ENCODE results near the gene ZNF593OS. TPM values are rescaled to one million over a fixed set of nuclear protein-coding genes. Genes with fewer than 3 reads are reported as not detected.
A peak's percentile ranks its signal among the peaks of the same experiment; 100 is the strongest.

ZNF593OS gene
- total and polyA plus RNA-seq, 7 donors, result 0.16 to 4.2 (median 1.6) TPM

DNA sequence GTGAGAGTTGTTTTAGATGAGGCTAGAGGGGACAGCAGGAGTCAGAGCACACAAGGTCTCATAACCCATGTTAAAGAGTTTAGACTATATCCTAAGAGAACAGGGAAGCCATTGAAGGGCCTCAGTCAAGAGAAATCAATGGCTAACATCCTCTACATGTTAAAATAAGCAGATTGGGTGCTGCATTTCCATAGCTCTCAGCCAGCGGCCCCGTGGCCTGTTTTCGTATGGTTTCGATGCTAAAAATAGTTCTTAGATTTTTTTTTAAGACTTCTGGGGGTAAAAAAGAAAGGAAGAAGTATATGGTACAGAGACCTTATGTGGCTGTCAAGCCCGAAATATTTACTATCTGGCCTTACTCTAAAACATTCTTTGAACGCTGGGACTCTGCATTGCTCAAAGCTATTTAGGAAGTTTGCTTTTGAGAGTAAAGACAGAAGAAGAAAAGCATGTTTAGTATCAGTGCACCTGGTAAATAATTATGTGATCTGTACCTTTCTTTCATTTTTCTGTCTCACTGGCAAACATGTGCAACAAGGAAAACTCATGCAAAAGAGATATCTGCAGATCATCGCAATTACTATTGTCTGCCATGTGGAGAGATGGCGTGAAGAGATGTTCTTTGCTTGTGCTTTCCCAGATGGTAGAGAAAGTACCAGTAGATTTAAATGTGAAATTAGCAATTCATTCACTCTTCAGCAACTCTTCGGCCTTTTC, 51.6 kb downstream of the ZNF593OS start:
- H3K27ac ChIP-seq, result peak overlapping the region; percentile 76
- TF ChIP-seq, protein P1, sequence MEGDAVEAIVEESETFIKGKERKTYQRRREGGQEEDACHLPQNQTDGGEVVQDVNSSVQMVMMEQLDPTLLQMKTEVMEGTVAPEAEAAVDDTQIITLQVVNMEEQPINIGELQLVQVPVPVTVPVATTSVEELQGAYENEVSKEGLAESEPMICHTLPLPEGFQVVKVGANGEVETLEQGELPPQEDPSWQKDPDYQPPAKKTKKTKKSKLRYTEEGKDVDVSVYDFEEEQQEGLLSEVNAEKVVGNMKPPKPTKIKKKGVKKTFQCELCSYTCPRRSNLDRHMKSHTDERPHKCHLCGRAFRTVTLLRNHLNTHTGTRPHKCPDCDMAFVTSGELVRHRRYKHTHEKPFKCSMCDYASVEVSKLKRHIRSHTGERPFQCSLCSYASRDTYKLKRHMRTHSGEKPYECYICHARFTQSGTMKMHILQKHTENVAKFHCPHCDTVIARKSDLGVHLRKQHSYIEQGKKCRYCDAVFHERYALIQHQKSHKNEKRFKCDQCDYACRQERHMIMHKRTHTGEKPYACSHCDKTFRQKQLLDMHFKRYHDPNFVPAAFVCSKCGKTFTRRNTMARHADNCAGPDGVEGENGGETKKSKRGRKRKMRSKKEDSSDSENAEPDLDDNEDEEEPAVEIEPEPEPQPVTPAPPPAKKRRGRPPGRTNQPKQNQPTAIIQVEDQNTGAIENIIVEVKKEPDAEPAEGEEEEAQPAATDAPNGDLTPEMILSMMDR (IDR thresholded peaks at IDR 0.05), result no peak

More for the DNA sequence above, 51.6 kb downstream of the ZNF593OS start:
- ATAC-seq (no peak), DNase-seq (no peak)
- H3K9me3 ChIP-seq, result no peaks in the 10 kb centered on the region
- intact Hi-C loops (cut with DNase I), result loop anchor here in 1 of 2 donors (10.0 kb wide), 1 partner anchor 115 kb away; the partner anchor contains the start of gene CEP85
- H3K36me3 ChIP-seq (ENCODE audit: insufficient read depth in 1 of 2, low read depth in 1 of 2), result peaks cover 0 to 43% of the 10 kb centered on the region in 2 donors
- 68 to 74% (median 69%) methylated on average over 9 of the region's 9 CpGs for WGBS, 3 donors
- H3K27me3 ChIP-seq (ENCODE audit: insufficient read depth in 3 of 3, low read length in 2 of 3), result no peaks in the 10 kb centered on the region
- H3K4me1 ChIP-seq, result peaks cover 41% of the 10 kb centered on the region
- no peak overlapping the region for H3K4me3 ChIP-seq

Other genes starting within 250 kb of the ZNF593OS start
- gene PAFAH2, start 173.8 kb downstream of the ZNF593OS start, total RNA-seq, result 10 to 100 TPM in 3 of 4 donors, 1 to 10 TPM in 1; 5.5 to 15.8 (median 13.3) TPM
- 10 to 100 TPM in 1 of 3 donors, 1 to 10 TPM in 2; 5.1 to 30.1 (median 8.8) TPM for gene PAFAH2, start 173.8 kb downstream of the ZNF593OS start, polyA plus RNA-seq
- gene EXTL1, start 150.1 kb downstream of the ZNF593OS start, total RNA-seq, result 1 to 10 TPM in 3 of 4 donors, under 1 TPM in 1; 0.39 to 4.6 (median 2.1) TPM
- gene EXTL1, start 150.1 kb downstream of the ZNF593OS start, polyA plus RNA-seq, result 1 to 10 TPM in 1 of 3 donors, under 1 TPM in 2; 0.61 to 1.1 (median 0.90) TPM
- gene SLC30A2, start 125.7 kb downstream of the ZNF593OS start, total RNA-seq, result 1 to 10 TPM in 3 of 4 donors, under 1 TPM in 1; 0.32 to 7.8 (median 4.2) TPM
- gene SLC30A2, start 125.7 kb downstream of the ZNF593OS start, polyA plus RNA-seq, result 1 to 10 TPM in 1 of 3 donors, under 1 TPM in 2; 0.21 to 1.2 (median 0.70) TPM
- 1,000 to 10,000 TPM in 1 of 4 donors, 100 to 1,000 TPM in 2, 10 to 100 TPM in 1; 74.2 to 2,937 (median 350) TPM for gene TRIM63, start 104.2 kb downstream of the ZNF593OS start, total RNA-seq
- 1,000 to 10,000 TPM in 2 of 3 donors, 100 to 1,000 TPM in 1; 369 to 2,799 (median 1,951) TPM for gene TRIM63, start 104.2 kb downstream of the ZNF593OS start, polyA plus RNA-seq
- 1 to 10 TPM; 3.1 to 7.0 (median 5.3) TPM for gene PDIK1L, start 60.0 kb downstream of the ZNF593OS start, total RNA-seq
- gene PDIK1L, start 60.0 kb downstream of the ZNF593OS start, polyA plus RNA-seq, result 1 to 10 TPM; 1.4 to 5.8 (median 2.4) TPM
- 1 to 10 TPM; 1.2 to 2.9 (median 1.3) TPM for gene FAM110D, start 12.8 kb downstream of the ZNF593OS start, total RNA-seq
- gene FAM110D, start 12.8 kb downstream of the ZNF593OS start, polyA plus RNA-seq, result 1 to 10 TPM; 1.4 to 1.7 (median 1.7) TPM
- gene C1orf232, start 2.9 kb downstream of the ZNF593OS start, total RNA-seq, result not detected
- not detected for gene C1orf232, start 2.9 kb downstream of the ZNF593OS start, polyA plus RNA-seq
- 100 to 1,000 TPM in 1 of 4 donors, 10 to 100 TPM in 3; 75.2 to 116 (median 78.3) TPM for gene ZNF593, start 1.9 kb downstream of the ZNF593OS start, total RNA-seq
- gene ZNF593, start 1.9 kb downstream of the ZNF593OS start, polyA plus RNA-seq, result 100 to 1,000 TPM in 2 of 3 donors, 10 to 100 TPM in 1; 65.7 to 236 (median 162) TPM
- 10 to 100 TPM; 54.8 to 90.4 (median 73.0) TPM for gene CNKSR1, start 5.7 kb upstream of the ZNF593OS start, total RNA-seq
- gene CNKSR1, start 5.7 kb upstream of the ZNF593OS start, polyA plus RNA-seq, result 10 to 100 TPM; 11.0 to 45.3 (median 24.5) TPM
- under 1 TPM in 1 of 4 donors, not detected in 3; 0.24 TPM for gene CATSPER4, start 18.8 kb upstream of the ZNF593OS start, total RNA-seq
- gene CATSPER4, start 18.8 kb upstream of the ZNF593OS start, polyA plus RNA-seq, result under 1 TPM in 1 of 3 donors, not detected in 2; 0.01 TPM
- 10 to 100 TPM; 16.0 to 52.5 (median 41.1) TPM for gene CEP85, start 62.4 kb upstream of the ZNF593OS start, total RNA-seq
- 10 to 100 TPM; 14.8 to 24.2 (median 18.0) TPM for gene CEP85, start 62.4 kb upstream of the ZNF593OS start, polyA plus RNA-seq
- 10 to 100 TPM; 21.4 to 30.6 (median 22.6) TPM for gene SH3BGRL3, start 108.3 kb upstream of the ZNF593OS start, total RNA-seq
- 10 to 100 TPM; 10.9 to 78.1 (median 18.2) TPM for gene SH3BGRL3, start 108.3 kb upstream of the ZNF593OS start, polyA plus RNA-seq
- gene UBXN11, start 134.8 kb upstream of the ZNF593OS start, total RNA-seq, result 1 to 10 TPM; 3.5 to 7.0 (median 3.9) TPM
- gene UBXN11, start 134.8 kb upstream of the ZNF593OS start, polyA plus RNA-seq, result 1 to 10 TPM; 3.9 to 6.8 (median 5.8) TPM
- gene CD52, start 146.1 kb upstream of the ZNF593OS start, total RNA-seq, result 1 to 10 TPM; 2.1 to 4.2 (median 4.1) TPM
- 1 to 10 TPM; 2.9 to 3.9 (median 3.6) TPM for gene CD52, start 146.1 kb upstream of the ZNF593OS start, polyA plus RNA-seq
- 1 to 10 TPM in 1 of 4 donors, under 1 TPM in 1, not detected in 2; 0.56 to 2.9 TPM for gene CRYBG2, start 182.3 kb upstream of the ZNF593OS start, total RNA-seq
- under 1 TPM in 1 of 3 donors, not detected in 2; 0.01 TPM for gene CRYBG2, start 182.3 kb upstream of the ZNF593OS start, polyA plus RNA-seq
- gene ZNF683, start 200.9 kb upstream of the ZNF593OS start, total RNA-seq, result not detected
- gene ZNF683, start 200.9 kb upstream of the ZNF593OS start, polyA plus RNA-seq, result under 1 TPM in 1 of 3 donors, not detected in 2; 0.06 TPM
- not detected for gene LIN28A, start 239.0 kb upstream of the ZNF593OS start, total RNA-seq
- gene LIN28A, start 239.0 kb upstream of the ZNF593OS start, polyA plus RNA-seq, result not detected